K562 (cell line): Measurements from ENCODE around the gene WDR93. TPM values are rescaled to one million over a fixed set of nuclear protein-coding genes. Genes with fewer than 3 reads are reported as not detected.

ENCODE experiments used
- ATAC-seq: fragments of 200-7000 bp; cut with Tn5 transposase; 3 replicates; pipeline ENCODE4 v1.9.1; 2020; ENCODE audit warnings: moderate library complexity
- BruUV-seq: library from RNA; stranded (reverse); fragments of 400-500 nt; replicated peaks from 2 replicates; lab custom pipeline; 2021; lab: Mats Ljungman, UMichigan
- CTCF ChIA-PET: fragments of 300-600 bp; formaldehyde crosslinking; extraction: SDS; loops from one replicate; lab custom pipeline; 2021; ENCODE audit warnings: low intra/inter-chr PET ratio; lab: Yijun Ruan, JAX
- POLR2A ChIA-PET: fragments of 300-600, 350-650 bp; sonication (Branson Sonifier 250); formaldehyde crosslinking; extraction: SDS; loops from one replicate; lab custom pipeline; 2021; ENCODE audit warnings: antibody characterized with exemption, inconsistent platforms; lab: Yijun Ruan, JAX
- DNase-seq, 4 experiments: peaks; one replicate each; pipeline versions ENCODE4 v3.0.0 to v3.0.0-alpha.2; 2011 to 2018; ENCODE audit warnings: low spot score in 3 of 4, mixed read lengths in 3 of 4; ENCODE audit errors: extremely low read depth in 1 of 4
- FAIRE-seq: peaks from 2 replicates; lab custom pipeline; 2011; peaks lifted over from hg19 to GRCh38; lab: Jason Lieb, UNC
- H2AFZ ChIP-seq: 2 replicates; pipeline ENCODE4 v1.6.0; 2011; ENCODE audit warnings: low read depth, low read length, control low read depth, inconsistent platforms
- H3K27ac ChIP-seq: fragments of 200-600 bp; 3 replicates; pipeline ENCODE4 v1.8.0; 2011; ENCODE audit warnings: low read depth, mild to moderate bottlenecking, control low read depth, inconsistent platforms, low read length, moderate library complexity, mixed read lengths; ENCODE audit errors: extremely low read depth
- H3K27me3 ChIP-seq, 2 experiments: fragments of 300-600 bp in 1 of 2; 2 replicates in 1 of 2; 3 replicates in 1 of 2; pipeline versions ENCODE4 v1.6.0 to v1.8.0; 2011; ENCODE audit warnings: inconsistent platforms in 2 of 2, low read length in 2 of 2, mild to moderate bottlenecking in 1 of 2, mixed read lengths in 1 of 2, moderate library complexity in 1 of 2; ENCODE audit not compliant: control insufficient read depth in 2 of 2, insufficient read depth in 2 of 2
- H3K36me3 ChIP-seq: fragments of 300-600 bp; 3 replicates; pipeline ENCODE4 v1.8.0; 2011; ENCODE audit warnings: mild to moderate bottlenecking, low read length, inconsistent platforms; ENCODE audit not compliant: control insufficient read depth, insufficient read depth
- H3K4me1 ChIP-seq, 2 experiments: fragments of 200-600 bp in 1 of 2; replicated peaks in 1 of 2; 2 replicates in 1 of 2; 3 replicates in 1 of 2; pipeline versions ENCODE4 v1.5.1 to v1.8.0; 2011; ENCODE audit warnings: inconsistent platforms in 2 of 2, low read length in 2 of 2, mild to moderate bottlenecking in 1 of 2, mixed read lengths in 1 of 2, moderate library complexity in 1 of 2; ENCODE audit not compliant: control insufficient read depth in 2 of 2, insufficient read depth in 2 of 2
- H3K4me2 ChIP-seq: 2 replicates; pipeline ENCODE4 v1.6.1; 2011; ENCODE audit warnings: low read length, control low read depth, inconsistent platforms, mixed read lengths; ENCODE audit not compliant: insufficient read depth
- H3K4me3 ChIP-seq: fragments of 200-600 bp; sonication (generic), shearing (Covaris generic); 2 replicates; pipeline ENCODE4 v1.5.1; 2016; ENCODE audit warnings: control low read depth, inconsistent platforms
- H3K79me2 ChIP-seq: fragments of 200-600 bp; 3 replicates; pipeline ENCODE4 v1.8.0; 2011; ENCODE audit warnings: low read length, inconsistent platforms; ENCODE audit not compliant: control insufficient read depth, insufficient read depth
- H3K9ac ChIP-seq, 2 experiments: 2 replicates each; pipeline versions ENCODE4 v1.6.0 to v1.6.1; 2011; ENCODE audit warnings: low read depth in 2 of 2, low read length in 2 of 2, control low read depth in 1 of 2, inconsistent platforms in 1 of 2, mild to moderate bottlenecking in 1 of 2, mixed read lengths in 1 of 2; ENCODE audit not compliant: insufficient read depth in 1 of 2
- H3K9me1 ChIP-seq: one replicate; pipeline ENCODE4 v1.6.0; 2011; ENCODE audit warnings: inconsistent platforms, mild to moderate bottlenecking, low read length, moderate library complexity; ENCODE audit not compliant: control insufficient read depth, insufficient read depth
- H3K9me3 ChIP-seq: replicated peaks from 2 replicates; pipeline ENCODE4 v1.5.1; 2011; ENCODE audit warnings: low read depth, low read length, inconsistent platforms; ENCODE audit not compliant: control insufficient read depth, insufficient read depth
- H4K20me1 ChIP-seq: replicated peaks from 2 replicates; pipeline ENCODE4 v1.6.1; 2011; ENCODE audit warnings: low read length, inconsistent platforms, mixed read lengths; ENCODE audit not compliant: control insufficient read depth, insufficient read depth
- AFF1 ChIP-seq, 2 experiments: fragments of 450-650 bp; IDR thresholded peaks; 2 replicates each; pipeline ENCODE4 v1.6.1; 2018; ENCODE audit warnings: mild to moderate bottlenecking in 2 of 2, low read depth in 1 of 2; ENCODE audit not compliant: partially characterized antibody in 2 of 2
- DNMT1 ChIP-seq: fragments of 450-650 bp; IDR thresholded peaks from 2 replicates; pipeline ENCODE4 v1.6.1; 2016; ENCODE audit warnings: antibody characterized with exemption, mild to moderate bottlenecking
- KDM2B ChIP-seq: fragments of 250-450 bp; sonication (Bioruptor Pico); IDR thresholded peaks from 2 replicates; pipeline ENCODE4 v1.8.0; 2021; ENCODE audit warnings: mild to moderate bottlenecking, moderate library complexity
- KDM5B ChIP-seq: fragments of 200-600 bp; sonication (generic); IDR thresholded peaks from 2 replicates; pipeline ENCODE4 v1.6.1; 2012; ENCODE audit warnings: low read depth, mild to moderate bottlenecking, moderate library complexity, low read length, control low read depth, inconsistent platforms; ENCODE audit not compliant: insufficient replicate concordance
- ZBTB12 ChIP-seq: fragments of 250-450 bp; sonication (Bioruptor Pico); IDR thresholded peaks from 2 replicates; pipeline ENCODE4 v1.4.0; 2020
- ZC3H11A ChIP-seq: IDR thresholded peaks from 2 replicates; pipeline ENCODE4 v1.6.1; 2012; ENCODE audit warnings: low read depth, low read length, improper control_type of control experiment
- WGBS: fragments of 100-300 bp; shearing (Covaris generic); methylation state at CpG from one replicate; pipeline ENCODE4 v1.1.6; 2016; ENCODE audit warnings: low coverage, mixed read lengths; ENCODE audit not compliant: insufficient coverage; ENCODE audit errors: missing lambda C conversion rate; 5-methylcytosine and 5-hydroxymethylcytosine counted together
- in situ Hi-C: fragments of 300-500 bp; cut with MboI; formaldehyde crosslinking; loops from 4 replicates; pipeline ENCODE4 v1.15.0; 2018; ENCODE audit warnings: inconsistent platforms, mixed read lengths
- intact Hi-C: fragments of 100-400 bp; cut with micrococcal nuclease; formaldehyde crosslinking; loops from 2 replicates; pipeline ENCODE4 v1.14.2; 2022
- polyA plus RNA-seq, 8 experiments: library from polyadenylated mRNA; depleted of rRNA in 4 of 8; stranded (reverse) in 5 of 8; unstranded in 3 of 8; fragments of >200 nt; fragmentation: Nextera tagmentation in 2 of 8; fragmentation: Illumina TruSeq in 1 of 8; extraction: Ambion mirVana in 2 of 8; extraction: Trizol in 1 of 8; gene quantifications; 2 replicates each; pipeline versions ENCODE4 v1.2.1 to v1.2.3, GENCODE V29; 2011 to 2014; ENCODE audit warnings: inconsistent platforms in 1 of 8, missing spikeins in 1 of 8
- total RNA-seq, 7 experiments: library from RNA; depleted of rRNA in 6 of 7; stranded (reverse); fragments of >200 nt in 6 of 7; fragmentation: Illumina TruSeq in 2 of 7; extraction: Trizol in 2 of 7; gene quantifications; 2 replicates each; pipeline versions ENCODE4 v1.2.1 to v1.2.3, GENCODE V29; 2011 to 2021; ENCODE audit warnings: low replicate concordance in 1 of 7

Gene WDR93
- total and polyA plus RNA-seq, 9 of the 15 experiments (the other 6 are each of a cell fraction or from before 2014, with no cell fraction given), result not detected

- BruUV-seq, result no TSS peak
- TF ChIP-seq AFF1 (IDR thresholded peaks at IDR 0.05; ENCODE audit: low read depth in 1 of 2, partially characterized antibody in 2 of 2) (no peak), KDM2B (CRISPR knock-in tag) (no peak), DNMT1 (no peak), ZBTB12 (CRISPR knock-in tag) (no peak), KDM5B (peak; percentile 34), ZC3H11A (no peak)
- TF ChIP-seq, all 486 proteins: peak for 1
- WGBS, result 81% methylated on average over 5 of the region's 5 CpGs
- no peaks in the 10 kb centered on the region for H3K9me3 ChIP-seq
- H3K79me2 ChIP-seq, result no peaks in the 10 kb centered on the region
- H3K9ac ChIP-seq, result no peak overlapping the region
- peaks cover 0 to 10% of the 10 kb centered on the region in 2 experiments; a peak in 3 of 5 replicates for H3K27me3 ChIP-seq
- H2AFZ ChIP-seq, result 0 out of 2 replicates have a peak overlapping the region, but pooled peaks have one; percentile 93
- H3K36me3 ChIP-seq, result no peaks in the 10 kb centered on the region
- peaks cover 0 to 31% of the 10 kb centered on the region in 2 experiments; a peak in 3 of 5 replicates for H3K4me1 ChIP-seq
- FAIRE-seq, result no peak
- no peak overlapping the region for H3K4me3 ChIP-seq
- no peak overlapping the region for H3K27ac ChIP-seq
- CTCF ChIA-PET, result interaction anchor here (1.6 kb wide), 1 partner anchor 123 kb away, joined by 5 read pairs; no protein-coding TSS in a partner anchor
- intact Hi-C loops (no loop called here), in situ Hi-C loops (loop anchor here (10.0 kb wide), 1 partner anchor 343 kb away; no protein-coding TSS in a partner anchor)
- DNase-seq, result no peak
- H4K20me1 ChIP-seq, result no peaks in the 10 kb centered on the region; the same call in 1 of the 2 replicates
- POLR2A ChIA-PET, result no interaction called here
- ATAC-seq, result no peak
- no peaks in the 10 kb centered on the region for H3K9me1 ChIP-seq
- H3K4me2 ChIP-seq, result no peak overlapping the region
These were observed 61.1 kb downstream of the WDR93 start for GRCh38 chr15:89751748-89752147.
